ENCODE measurements around the gene ABHD11. TPM values are rescaled to one million over a fixed set of nuclear protein-coding genes. Genes with fewer than 3 reads are reported as not detected.

The ABHD11 gene
- total and polyA plus RNA-seq, 9 of the 15 experiments (the other 6 are each of a cell fraction or from before 2014, with no cell fraction given): 7.7 to 44.2 (median 18.9) TPM

DNA sequence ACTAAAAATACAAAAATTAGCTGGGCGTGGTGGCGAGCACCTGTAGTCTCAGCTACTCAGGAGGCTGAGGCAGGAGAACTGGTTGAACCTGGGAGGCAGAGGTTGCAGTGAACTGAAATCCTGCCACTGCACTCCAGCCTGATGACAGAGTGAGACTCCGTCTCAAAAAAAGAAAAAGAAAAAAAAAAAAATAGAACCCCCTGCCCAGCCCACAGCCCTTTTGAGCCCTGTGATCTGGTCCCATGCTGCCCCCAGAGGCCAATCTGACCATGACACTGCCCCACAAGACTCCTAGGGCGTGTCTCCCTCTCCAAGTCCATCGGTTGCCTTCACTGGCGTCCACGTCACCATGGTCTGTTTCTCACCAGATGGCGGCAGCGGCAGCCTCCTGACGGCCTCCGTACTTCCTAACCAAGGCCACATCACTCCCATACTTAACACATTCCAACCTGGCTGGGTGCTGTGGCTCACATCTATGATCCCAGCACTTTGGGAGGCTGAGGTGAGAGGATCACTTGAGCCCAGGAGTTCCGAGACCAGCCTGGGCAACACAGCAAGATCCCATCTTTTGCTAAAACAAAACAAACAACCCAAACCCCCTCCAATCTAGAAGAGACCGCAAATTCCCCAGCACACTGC is 37.1 kb downstream of the ABHD11 start (continued):
- TF ChIP-seq, protein P1, sequence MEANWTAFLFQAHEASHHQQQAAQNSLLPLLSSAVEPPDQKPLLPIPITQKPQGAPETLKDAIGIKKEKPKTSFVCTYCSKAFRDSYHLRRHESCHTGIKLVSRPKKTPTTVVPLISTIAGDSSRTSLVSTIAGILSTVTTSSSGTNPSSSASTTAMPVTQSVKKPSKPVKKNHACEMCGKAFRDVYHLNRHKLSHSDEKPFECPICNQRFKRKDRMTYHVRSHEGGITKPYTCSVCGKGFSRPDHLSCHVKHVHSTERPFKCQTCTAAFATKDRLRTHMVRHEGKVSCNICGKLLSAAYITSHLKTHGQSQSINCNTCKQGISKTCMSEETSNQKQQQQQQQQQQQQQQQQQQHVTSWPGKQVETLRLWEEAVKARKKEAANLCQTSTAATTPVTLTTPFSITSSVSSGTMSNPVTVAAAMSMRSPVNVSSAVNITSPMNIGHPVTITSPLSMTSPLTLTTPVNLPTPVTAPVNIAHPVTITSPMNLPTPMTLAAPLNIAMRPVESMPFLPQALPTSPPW (CRISPR knock-in tag; IDR thresholded peaks at IDR 0.05): peak; percentile 35; the same call in 1 of the 2 replicates
- no peak for TF ChIP-seq SMAD3 (CRISPR knock-in tag; conservative IDR thresholded peaks at IDR 0.05)
- TF ChIP-seq HDAC2 (IDR thresholded peaks at IDR 0.05): peak; percentile 84
- peak; percentile 41; the same call in 1 of the 2 replicates for TF ChIP-seq ZNF592 (IDR thresholded peaks at IDR 0.05)
- TF ChIP-seq SNRNP70 (optimal IDR thresholded peaks at IDR 0.05; ENCODE audit: low read depth, low read length): peak; percentile 35
- TF ChIP-seq SUPT5H (IDR thresholded peaks at IDR 0.05): peak; percentile 11; the same call in 1 of the 2 replicates
- peak; percentile 75; the same call in 1 of the 2 replicates for TF ChIP-seq ZBTB7A (IDR thresholded peaks at IDR 0.05; ENCODE audit: borderline replicate concordance, control insufficient read depth, low read depth, low read length)
- TF ChIP-seq JUND (IDR thresholded peaks at IDR 0.05; ENCODE audit: borderline replicate concordance, low read depth, low read length): peak; percentile 66
- no peak; the same call in 2 of the 3 replicates for TF ChIP-seq JUND (tag; IDR thresholded peaks at IDR 0.05; ENCODE audit: borderline replicate concordance, low read depth, low read length)
- TF ChIP-seq ARID4B (CRISPR knock-in tag; IDR thresholded peaks at IDR 0.05): peak; percentile 24; the same call in 1 of the 2 replicates
- TF ChIP-seq, protein P2, sequence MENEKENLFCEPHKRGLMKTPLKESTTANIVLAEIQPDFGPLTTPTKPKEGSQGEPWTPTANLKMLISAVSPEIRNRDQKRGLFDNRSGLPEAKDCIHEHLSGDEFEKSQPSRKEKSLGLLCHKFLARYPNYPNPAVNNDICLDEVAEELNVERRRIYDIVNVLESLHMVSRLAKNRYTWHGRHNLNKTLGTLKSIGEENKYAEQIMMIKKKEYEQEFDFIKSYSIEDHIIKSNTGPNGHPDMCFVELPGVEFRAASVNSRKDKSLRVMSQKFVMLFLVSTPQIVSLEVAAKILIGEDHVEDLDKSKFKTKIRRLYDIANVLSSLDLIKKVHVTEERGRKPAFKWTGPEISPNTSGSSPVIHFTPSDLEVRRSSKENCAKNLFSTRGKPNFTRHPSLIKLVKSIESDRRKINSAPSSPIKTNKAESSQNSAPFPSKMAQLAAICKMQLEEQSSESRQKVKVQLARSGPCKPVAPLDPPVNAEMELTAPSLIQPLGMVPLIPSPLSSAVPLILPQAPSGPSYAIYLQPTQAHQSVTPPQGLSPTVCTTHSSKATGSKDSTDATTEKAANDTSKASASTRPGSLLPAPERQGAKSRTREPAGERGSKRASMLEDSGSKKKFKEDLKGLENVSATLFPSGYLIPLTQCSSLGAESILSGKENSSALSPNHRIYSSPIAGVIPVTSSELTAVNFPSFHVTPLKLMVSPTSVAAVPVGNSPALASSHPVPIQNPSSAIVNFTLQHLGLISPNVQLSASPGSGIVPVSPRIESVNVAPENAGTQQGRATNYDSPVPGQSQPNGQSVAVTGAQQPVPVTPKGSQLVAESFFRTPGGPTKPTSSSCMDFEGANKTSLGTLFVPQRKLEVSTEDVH (IDR thresholded peaks at IDR 0.05; ENCODE audit: low read depth, partially characterized antibody): peak; percentile 40
- TF ChIP-seq FOXK2 (conservative IDR thresholded peaks at IDR 0.05 in 1 of 2, IDR thresholded peaks at IDR 0.05 in 1 of 2; ENCODE audit: low read depth in 2 of 2): peak in 1 of 2 experiments; percentile 37; a peak in 1 of 4 replicates
- TF ChIP-seq NR1H2 (CRISPR knock-in tag; IDR thresholded peaks at IDR 0.05): no peak

Measured in K562 (cell line).